A673 (cell line): ENCODE measurements around the gene LONP2. TPM values are rescaled to one million over a fixed set of nuclear protein-coding genes. Genes with fewer than 3 reads are reported as not detected.

Source experiments
- BruUV-seq: library from RNA; stranded (reverse); fragments of 400-500 nt; replicated peaks from 2 replicates; lab custom pipeline; 2021; lab: Mats Ljungman, UMichigan
- CTCF ChIA-PET: fragments of 300-600 bp; sonication (Branson Sonifier 250); formaldehyde crosslinking; loops from one replicate; lab custom pipeline; 2022; ENCODE audit warnings: antibody characterized with exemption; lab: Charles Lee
- POLR2A ChIA-PET: fragments of 300-600 bp; sonication (Branson Sonifier 250); formaldehyde crosslinking; loops from one replicate; lab custom pipeline; 2022; ENCODE audit warnings: antibody characterized with exemption; ENCODE audit not compliant: low non-redundant PET; lab: Charles Lee
- DNase-seq: peaks from one replicate; pipeline ENCODE4 v3.0.0-alpha.2; 2015; ENCODE audit warnings: low spot score
- H3K27ac ChIP-seq: fragments of 200-600 bp; sonication (generic); 2 replicates; pipeline ENCODE4 v1.5.1; 2016; ENCODE audit warnings: mixed run types, low read depth, mild to moderate bottlenecking, mixed read lengths, antibody characterized with exemption, low read length; ENCODE audit not compliant: poor library complexity, severe bottlenecking
- H3K27me3 ChIP-seq: fragments of 200-600 bp; sonication (generic); replicated peaks from 2 replicates; pipeline ENCODE4 v1.6.1; 2017; ENCODE audit warnings: mixed run types, low read depth, mild to moderate bottlenecking, mixed read lengths, antibody characterized with exemption, low read length; ENCODE audit not compliant: insufficient read depth, poor library complexity
- H3K36me3 ChIP-seq: fragments of 200-600 bp; sonication (generic); 2 replicates; pipeline ENCODE4 v1.6.1; 2016; ENCODE audit warnings: mixed run types, mild to moderate bottlenecking, mixed read lengths, antibody characterized with exemption, low read length; ENCODE audit not compliant: insufficient read depth, poor library complexity, severe bottlenecking
- H3K4me1 ChIP-seq: fragments of 200-600 bp; sonication (generic); 2 replicates; pipeline ENCODE4 v1.6.1; 2017; ENCODE audit warnings: mixed run types, mild to moderate bottlenecking, mixed read lengths, antibody characterized with exemption, low read length; ENCODE audit not compliant: insufficient read depth, poor library complexity, severe bottlenecking
- H3K4me3 ChIP-seq: fragments of 200-600 bp; sonication (generic); 2 replicates; pipeline ENCODE4 v1.5.1; 2016; ENCODE audit warnings: low read depth, mixed run types, mild to moderate bottlenecking, mixed read lengths, low read length; ENCODE audit not compliant: poor library complexity, severe bottlenecking
- H3K9me3 ChIP-seq: fragments of 200-600 bp; sonication (generic); 2 replicates; pipeline ENCODE4 v1.6.1; 2016; ENCODE audit warnings: mixed run types, low read depth, mild to moderate bottlenecking, mixed read lengths, antibody characterized with exemption, low read length; ENCODE audit not compliant: poor library complexity, severe bottlenecking
- EZH2 ChIP-seq: fragments of 200-600 bp; sonication (generic); IDR thresholded peaks from 2 replicates; pipeline ENCODE4 v1.6.1; 2017; ENCODE audit warnings: borderline replicate concordance, low read depth, mild to moderate bottlenecking, mixed read lengths, antibody characterized with exemption, low read length; ENCODE audit not compliant: poor library complexity, severe bottlenecking
- intact Hi-C: fragments of 100-400 bp; cut with micrococcal nuclease; formaldehyde crosslinking; loops from one replicate; pipeline ENCODE4 v1.10.0; 2022; ENCODE audit not compliant: unreplicated experiment
- total RNA-seq: library from RNA; stranded (reverse); gene quantifications from 2 replicates; pipeline ENCODE4 v1.2.3, GENCODE V29; 2021
- TF ChIP-seq, protein P1 (sequence below): fragments of 300-800, 200-600 bp; sonication (generic); conservative IDR thresholded peaks from 2 replicates; pipeline ENCODE4 v1.5.1; 2017; ENCODE audit warnings: low read depth, mild to moderate bottlenecking, antibody characterized with exemption, low read length, moderate library complexity, mixed read lengths

The LONP2 gene
- total RNA-seq, 1 experiment from 2014 or later: 48.8 TPM

DNA sequence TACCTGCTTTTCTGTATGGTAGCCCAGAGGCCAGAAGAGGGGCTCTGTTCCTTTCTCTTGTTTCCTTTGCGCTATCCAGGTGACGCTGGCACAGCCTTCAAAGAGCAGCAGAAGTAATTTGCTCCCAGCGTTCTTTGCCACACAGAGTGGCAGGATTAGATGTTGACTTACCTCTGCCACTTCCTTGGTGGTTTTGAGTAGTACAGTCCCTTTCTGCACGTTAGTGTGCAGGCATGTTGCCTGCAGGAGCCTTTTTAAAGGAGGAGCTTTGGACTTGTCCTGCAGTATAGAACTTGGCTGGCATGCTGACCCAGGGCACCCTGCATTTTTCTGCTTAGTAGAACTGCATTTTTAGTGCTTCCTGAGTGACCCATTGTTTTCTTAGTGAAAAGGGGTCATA is 3.2 kb downstream of the LONP2 start, which contains the start of gene ABCC11:
Gene ABCC11 (minus strand): TSS at position 229 of the 400 bp plus-strand sequence. CDS start 15,618 bp downstream, outside the sequence.
- no peak within 1 kb of the TSS for H3K27ac ChIP-seq
- no peaks in the 10 kb centered on the region for H3K27me3 ChIP-seq
- POLR2A ChIA-PET: interaction anchor here (0.6 kb wide), 1 partner anchor 20 kb away, joined by 3 read pairs; no protein-coding TSS in a partner anchor
- no TSS peak for BruUV-seq
- no peak within 1 kb of the TSS for H3K4me3 ChIP-seq
- intact Hi-C loops: no loop called here
- no peaks in the 10 kb centered on the region for H3K9me3 ChIP-seq
- no peak for DNase-seq
- H3K36me3 ChIP-seq: no peaks in the 10 kb centered on the region
- CTCF ChIA-PET: no interaction called here
- peaks cover 13% of the 10 kb centered on the region for H3K4me1 ChIP-seq
- TF ChIP-seq EZH2: no peak
- TF ChIP-seq, protein P1, sequence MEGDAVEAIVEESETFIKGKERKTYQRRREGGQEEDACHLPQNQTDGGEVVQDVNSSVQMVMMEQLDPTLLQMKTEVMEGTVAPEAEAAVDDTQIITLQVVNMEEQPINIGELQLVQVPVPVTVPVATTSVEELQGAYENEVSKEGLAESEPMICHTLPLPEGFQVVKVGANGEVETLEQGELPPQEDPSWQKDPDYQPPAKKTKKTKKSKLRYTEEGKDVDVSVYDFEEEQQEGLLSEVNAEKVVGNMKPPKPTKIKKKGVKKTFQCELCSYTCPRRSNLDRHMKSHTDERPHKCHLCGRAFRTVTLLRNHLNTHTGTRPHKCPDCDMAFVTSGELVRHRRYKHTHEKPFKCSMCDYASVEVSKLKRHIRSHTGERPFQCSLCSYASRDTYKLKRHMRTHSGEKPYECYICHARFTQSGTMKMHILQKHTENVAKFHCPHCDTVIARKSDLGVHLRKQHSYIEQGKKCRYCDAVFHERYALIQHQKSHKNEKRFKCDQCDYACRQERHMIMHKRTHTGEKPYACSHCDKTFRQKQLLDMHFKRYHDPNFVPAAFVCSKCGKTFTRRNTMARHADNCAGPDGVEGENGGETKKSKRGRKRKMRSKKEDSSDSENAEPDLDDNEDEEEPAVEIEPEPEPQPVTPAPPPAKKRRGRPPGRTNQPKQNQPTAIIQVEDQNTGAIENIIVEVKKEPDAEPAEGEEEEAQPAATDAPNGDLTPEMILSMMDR: no peak

DNA sequence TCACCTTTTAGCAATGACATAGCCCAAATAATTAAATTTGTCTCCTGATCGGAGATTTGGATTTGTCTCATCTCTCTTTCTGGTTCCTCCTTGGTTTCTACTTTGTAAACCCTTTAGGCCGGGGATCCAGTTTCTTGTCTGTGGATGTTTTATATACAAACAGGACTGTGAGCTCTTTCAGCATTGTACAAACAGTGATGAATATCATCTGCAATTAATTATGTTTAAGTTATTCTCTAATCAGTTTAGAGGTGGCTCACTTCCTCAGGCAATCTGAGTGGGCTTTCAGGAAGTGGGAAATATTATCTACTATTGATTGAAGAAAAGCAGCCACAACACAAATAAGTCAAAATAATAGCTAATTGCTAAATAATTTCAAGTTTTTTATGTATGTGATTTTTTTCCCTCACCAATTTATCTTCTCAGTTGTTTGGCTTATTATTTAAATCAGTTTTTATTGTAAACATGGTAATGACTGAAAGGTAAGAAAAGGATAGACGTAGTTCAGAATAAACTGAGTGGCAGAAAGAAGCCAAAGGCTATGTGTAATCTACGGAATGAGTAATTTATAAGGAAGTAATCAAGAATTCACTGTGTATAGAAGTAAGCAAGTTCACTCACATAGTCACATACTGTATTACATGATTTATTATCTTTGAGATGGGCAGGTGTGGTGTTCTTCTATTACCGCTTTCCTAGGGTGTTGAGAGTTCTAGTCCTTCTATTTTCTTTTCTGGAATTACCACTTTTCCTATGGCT is 6.6 kb downstream of the LONP2 start:
- no TSS peak for BruUV-seq
- Histone ChIP-seq H3K36me3 (peaks cover 16% of the 10 kb centered on the region), H3K9me3 (no peaks in the 10 kb centered on the region), H3K27ac (no peak overlapping the region), H3K27me3 (no peaks in the 10 kb centered on the region), H3K4me3 (no peak overlapping the region), H3K4me1 (peaks cover 5% of the 10 kb centered on the region)
- DNase-seq: no peak
- ChIA-PET POLR2A (no interaction called here), CTCF (no interaction called here)
- intact Hi-C loops: no loop called here
- TF ChIP-seq, protein P1: no peak
- TF ChIP-seq EZH2: no peak

DNA sequence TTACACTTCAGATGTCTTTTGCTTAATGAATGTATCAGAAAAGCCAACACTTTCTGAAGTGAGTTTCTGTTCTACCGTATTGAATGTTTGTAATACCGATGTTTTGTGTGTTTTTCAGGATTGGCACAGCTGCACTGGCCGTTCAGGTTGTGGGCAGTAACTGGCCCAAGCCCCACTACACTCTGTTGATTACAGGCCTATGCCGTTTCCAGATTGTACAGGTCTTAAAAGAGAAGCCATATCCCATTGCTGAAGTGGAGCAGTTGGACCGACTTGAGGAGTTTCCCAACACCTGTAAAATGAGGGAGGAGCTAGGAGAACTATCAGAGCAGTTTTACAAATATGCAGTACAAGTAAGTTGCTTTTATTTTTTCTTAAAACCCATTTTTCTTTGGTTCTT is 7.9 kb downstream of the LONP2 start:
- Histone ChIP-seq H3K4me3 (no peak overlapping the region), H3K27me3 (no peaks in the 10 kb centered on the region), H3K27ac (no peak overlapping the region), H3K4me1 (no peaks in the 10 kb centered on the region), H3K9me3 (no peaks in the 10 kb centered on the region), H3K36me3 (peaks cover 16% of the 10 kb centered on the region)
- BruUV-seq: no TSS peak
- intact Hi-C loops: no loop called here
- POLR2A ChIA-PET: no interaction called here
- CTCF ChIA-PET: no interaction called here
- no peak for DNase-seq
- no peak for TF ChIP-seq EZH2
- TF ChIP-seq, protein P1: no peak
